Mucosa of descending colon (tissue), 3 donors: ENCODE data around the gene HDLBP. TPM values are rescaled to one million over a fixed set of nuclear protein-coding genes. Genes with fewer than 3 reads are reported as not detected.

ENCODE experiments used
- ATAC-seq: fragments of 200-7000 bp; cut with Tn5 transposase; one replicate; pipeline ENCODE4 v1.9.1; 2020; ENCODE audit warnings: mild to moderate bottlenecking, moderate library complexity
- DNase-seq, 3 donors: peaks; one replicate each; pipeline ENCODE4 v3.0.0-alpha.2; 2020
- H3K36me3 ChIP-seq: fragments of 200-600 bp; one replicate; pipeline ENCODE4 v1.8.0; 2021; ENCODE audit warnings: low read depth, mild to moderate bottlenecking
- H3K4me1 ChIP-seq: fragments of 200-600 bp; one replicate; pipeline ENCODE4 v1.8.0; 2021; ENCODE audit warnings: low read depth, mild to moderate bottlenecking
- H3K4me3 ChIP-seq: fragments of 200-600 bp; one replicate; pipeline ENCODE4 v1.8.0; 2021; ENCODE audit warnings: mild to moderate bottlenecking
- H3K9me3 ChIP-seq: fragments of 200-600 bp; one replicate; pipeline ENCODE4 v1.8.0; 2021; ENCODE audit warnings: mild to moderate bottlenecking
- intact Hi-C, 2 donors: fragments of 100-400 bp; cut with DNase I in 1 of 2; cut with micrococcal nuclease in 1 of 2; formaldehyde crosslinking; loops; one replicate each; pipeline versions ENCODE4 v1.11.0 to v1.11.1; 2022; cut with DNase I, micrococcal nuclease
- total RNA-seq, 3 donors: library from RNA; stranded (reverse); fragmentation: NEBNext Ultra II Directional in 2 of 3; extraction: Animal tissue kit (Norgen Biotek cat#: 25700) in 2 of 3; gene quantifications; one replicate each; pipeline versions ENCODE4 v1.2.1 to v1.2.4, GENCODE V29; 2021 to 2023
- TF ChIP-seq, protein P1 (sequence below): fragments of 200-600 bp; IDR thresholded peaks from one replicate; pipeline ENCODE4 v1.8.0; 2022; ENCODE audit warnings: antibody characterized with exemption, mild to moderate bottlenecking
- donor health status: DM: no; HTN: no; CAD: no; lungs with moderate emphysema.
- donor health status: DM: no; HTN: no; CAD: no.
- donor health status: DM: no; HTN: yes; CAD: no.

HDLBP gene
- total RNA-seq, 3 donors from 2014 or later = 363 to 417 (median 379) TPM

- no peaks in the 10 kb centered on the region for H3K36me3 ChIP-seq
- no peaks in the 10 kb centered on the region for H3K9me3 ChIP-seq
- H3K4me3 ChIP-seq = no peak overlapping the region
- no peaks in the 10 kb centered on the region for H3K4me1 ChIP-seq
- DNase-seq = no peak
- TF ChIP-seq, protein P1, sequence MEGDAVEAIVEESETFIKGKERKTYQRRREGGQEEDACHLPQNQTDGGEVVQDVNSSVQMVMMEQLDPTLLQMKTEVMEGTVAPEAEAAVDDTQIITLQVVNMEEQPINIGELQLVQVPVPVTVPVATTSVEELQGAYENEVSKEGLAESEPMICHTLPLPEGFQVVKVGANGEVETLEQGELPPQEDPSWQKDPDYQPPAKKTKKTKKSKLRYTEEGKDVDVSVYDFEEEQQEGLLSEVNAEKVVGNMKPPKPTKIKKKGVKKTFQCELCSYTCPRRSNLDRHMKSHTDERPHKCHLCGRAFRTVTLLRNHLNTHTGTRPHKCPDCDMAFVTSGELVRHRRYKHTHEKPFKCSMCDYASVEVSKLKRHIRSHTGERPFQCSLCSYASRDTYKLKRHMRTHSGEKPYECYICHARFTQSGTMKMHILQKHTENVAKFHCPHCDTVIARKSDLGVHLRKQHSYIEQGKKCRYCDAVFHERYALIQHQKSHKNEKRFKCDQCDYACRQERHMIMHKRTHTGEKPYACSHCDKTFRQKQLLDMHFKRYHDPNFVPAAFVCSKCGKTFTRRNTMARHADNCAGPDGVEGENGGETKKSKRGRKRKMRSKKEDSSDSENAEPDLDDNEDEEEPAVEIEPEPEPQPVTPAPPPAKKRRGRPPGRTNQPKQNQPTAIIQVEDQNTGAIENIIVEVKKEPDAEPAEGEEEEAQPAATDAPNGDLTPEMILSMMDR = no peak
- intact Hi-C loops = no loop called here
- ATAC-seq = no peak
These were observed 104.2 kb downstream of the HDLBP start for GRCh38 chr2:241211276-241211675.

DNA sequence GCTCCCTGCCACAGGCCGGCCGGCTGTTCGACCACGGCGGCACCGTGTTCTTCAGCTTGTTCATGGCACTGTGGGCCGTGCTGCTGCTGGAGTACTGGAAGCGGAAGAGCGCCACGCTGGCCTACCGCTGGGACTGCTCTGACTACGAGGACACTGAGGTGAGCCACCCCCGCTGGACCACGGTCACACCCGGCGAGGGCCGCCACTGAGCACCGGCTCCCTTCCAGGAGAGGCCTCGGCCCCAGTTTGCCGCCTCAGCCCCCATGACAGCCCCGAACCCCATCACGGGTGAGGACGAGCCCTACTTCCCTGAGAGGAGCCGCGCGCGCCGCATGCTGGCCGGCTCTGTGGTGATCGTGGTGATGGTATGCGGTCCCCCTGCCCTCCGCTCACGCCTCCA lies 106.2 kb downstream of the HDLBP start:
- TF ChIP-seq, protein P1 = no peak
- Histone ChIP-seq H3K4me3 (no peak overlapping the region), H3K4me1 (no peaks in the 10 kb centered on the region), H3K9me3 (no peaks in the 10 kb centered on the region), H3K36me3 (no peaks in the 10 kb centered on the region)
- ATAC-seq (no peak), DNase-seq (no peak)
- intact Hi-C loops = no loop called here

- H3K4me3 ChIP-seq = no peak overlapping the region
- H3K36me3 ChIP-seq = no peaks in the 10 kb centered on the region
- intact Hi-C loops = no loop called here
- no peaks in the 10 kb centered on the region for H3K4me1 ChIP-seq
- DNase-seq (no peak), ATAC-seq (no peak)
- no peaks in the 10 kb centered on the region for H3K9me3 ChIP-seq
- TF ChIP-seq, protein P1 = no peak
These were observed 107.4 kb downstream of the HDLBP start for GRCh38 chr2:241208058-241208457.

- TF ChIP-seq, protein P1 = no peak
These were observed 107.8 kb downstream of the HDLBP start for GRCh38 chr2:241207641-241208040.

GRCh38 chr2:241207151-241207550 lies 108.3 kb downstream of the HDLBP start:
- TF ChIP-seq, protein P1 = no peak
- no peaks in the 10 kb centered on the region for H3K36me3 ChIP-seq
- intact Hi-C loops = no loop called here
- H3K4me3 ChIP-seq = no peak overlapping the region
- no peak for DNase-seq
- no peaks in the 10 kb centered on the region for H3K4me1 ChIP-seq
- H3K9me3 ChIP-seq = no peaks in the 10 kb centered on the region
- ATAC-seq = no peak

More at GRCh38 chr2:241207641-241208040, 107.8 kb downstream of the HDLBP start:
- H3K9me3 ChIP-seq = no peaks in the 10 kb centered on the region
- ATAC-seq (peak; percentile 22), DNase-seq (no peak)
- intact Hi-C loops = no loop called here
- H3K4me3 ChIP-seq = no peak overlapping the region
- no peaks in the 10 kb centered on the region for H3K36me3 ChIP-seq
- H3K4me1 ChIP-seq = no peaks in the 10 kb centered on the region

DNA sequence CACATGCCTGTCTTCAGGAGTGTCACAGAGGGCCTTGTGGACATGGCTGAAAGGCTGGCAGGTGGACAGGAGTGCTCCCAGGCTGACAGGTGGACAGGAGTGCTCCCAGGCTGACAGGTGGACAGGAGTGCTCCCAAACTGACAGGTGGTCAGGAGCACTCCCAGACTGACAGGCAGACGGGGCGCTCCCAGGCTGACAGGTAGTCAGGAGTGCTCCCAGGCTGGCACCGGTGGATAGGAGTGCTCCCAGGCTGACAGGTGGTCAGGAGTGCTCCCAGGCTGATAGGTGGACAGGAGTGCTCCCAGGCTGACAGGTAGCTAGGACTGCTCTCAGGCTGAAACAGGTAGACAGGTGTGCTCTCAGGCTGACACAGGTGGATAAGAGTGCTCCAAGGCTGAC lies 110.4 kb downstream of the HDLBP start:
- intact Hi-C loops = no loop called here
- DNase-seq (no peak), ATAC-seq (no peak)
- TF ChIP-seq, protein P1 = no peak
- Histone ChIP-seq H3K4me3 (no peak overlapping the region), H3K36me3 (no peaks in the 10 kb centered on the region), H3K9me3 (no peaks in the 10 kb centered on the region), H3K4me1 (no peaks in the 10 kb centered on the region)
